Heart right ventricle (tissue), 16 donors: Measurements from ENCODE around the gene ASH1L. TPM values are rescaled to one million over a fixed set of nuclear protein-coding genes. Genes with fewer than 3 reads are reported as not detected.

Experiments
- ATAC-seq, 8 donors: fragments of 200-7000 bp; cut with Tn5 transposase; one replicate each; pipeline ENCODE4 v1.9.1; 2020; ENCODE audit warnings: mild to moderate bottlenecking in 8 of 8, moderate library complexity in 8 of 8, moderate number of reproducible peaks in 1 of 8
- DNase-seq, 2 donors: peaks; one replicate each; pipeline ENCODE4 v3.0.0-alpha.2; 2020
- H3K27ac ChIP-seq, 10 donors: fragments of 200-600 bp; sonication (generic) in 2 of 10; one replicate each; pipeline versions ENCODE4 v1.5.0 to v1.8.0; 2020 to 2022; ENCODE audit warnings: mild to moderate bottlenecking in 3 of 10
- H3K27me3 ChIP-seq, 7 donors: fragments of 200-600 bp; one replicate each; pipeline ENCODE4 v1.8.0; 2021 to 2022; ENCODE audit warnings: mild to moderate bottlenecking in 2 of 7
- H3K36me3 ChIP-seq, 9 donors: fragments of 200-600 bp; sonication (generic) in 1 of 9; one replicate each; pipeline versions ENCODE4 v1.5.0 to v1.8.0; 2020 to 2022; ENCODE audit warnings: mild to moderate bottlenecking in 2 of 9
- H3K4me1 ChIP-seq, 9 donors: fragments of 200-600 bp; sonication (generic) in 1 of 9; one replicate each; pipeline versions ENCODE4 v1.5.0 to v1.8.0; 2020 to 2022; ENCODE audit warnings: mild to moderate bottlenecking in 4 of 9
- H3K4me3 ChIP-seq, 10 donors: fragments of 200-600 bp; sonication (generic) in 2 of 10; one replicate each; pipeline versions ENCODE4 v1.5.0 to v1.8.0; 2020 to 2022; ENCODE audit warnings: mild to moderate bottlenecking in 7 of 10, moderate library complexity in 2 of 10
- H3K9me3 ChIP-seq, 11 donors: fragments of 200-600 bp in 10 of 11; sonication (generic) in 2 of 11; one replicate each; pipeline versions ENCODE4 v1.5.0 to v1.8.0; 2013 to 2022; ENCODE audit warnings: mild to moderate bottlenecking in 2 of 11, control low read depth in 1 of 11, moderate library complexity in 1 of 11
- WGBS, 2 donors: extraction: QIAGEN DNeasy Blood & Tissue Kit; methylation state at CpG; one replicate each; pipeline ENCODE4 v1.1.7; 2013; ENCODE audit warnings: inconsistent platforms in 1 of 2; 5-methylcytosine and 5-hydroxymethylcytosine counted together
- intact Hi-C, 10 donors: fragments of 100-400 bp; cut with DNase I; formaldehyde crosslinking; loops; one replicate each; pipeline versions ENCODE4 v1.11.1 to v1.14.2; 2022
- polyA plus RNA-seq, 2 donors: library from polyadenylated mRNA; stranded (reverse); fragments of 200-250 nt; gene quantifications; one replicate each; pipeline ENCODE4 v1.2.3, GENCODE V29; 2013
- total RNA-seq, 10 donors: library from RNA; stranded (reverse); fragmentation: NEBNext Ultra II Directional in 3 of 10; extraction: Animal tissue kit (Norgen Biotek cat#: 25700) in 3 of 10; gene quantifications; one replicate each; pipeline versions ENCODE4 v1.2.1 to v1.2.4, GENCODE V29; 2021 to 2023
- TF ChIP-seq, protein P1 (sequence below), 9 donors: fragments of 200-600 bp; sonication (generic) in 2 of 9; IDR thresholded peaks; one replicate each; pipeline versions ENCODE4 v1.5.0 to v1.8.0; 2021 to 2022; ENCODE audit warnings: antibody characterized with exemption in 9 of 9, mild to moderate bottlenecking in 5 of 9, moderate library complexity in 1 of 9
- donor health status: Arrhythmogenic right ventricular cardiomyopathy.
- donor health status: ischemic (EF 13 %, LVEDD 7.1; RV severe dilation, severe dysfunction).
- donor health status: healthy with polysubstance abuse.
- donor health status: DM: no; HTN: yes; CAD: no.
- donor health status: DM: no; HTN: no; CAD: no.
- donor health status: ischemic (EF 25% LVEDD 6.9; RV normal size, moderate dysfunction).
- donor health status: ischemic (EF 25% LVEDD 5.7; RV mildly dilated, moderate dysfunction).
- donor health status: healthy.
- donor health status: DM: yes; HTN: yes; CAD: no.
- donor health status: Ischemic cardiomyopathy.
- donor health status: ischemic (EF 35%, LVEDD 5.7; RV mildly dilated, moderate dysfunction).
- donor health status: nonischemic (EF 11% LVEDD 7.7; RV severe dilation, severe dysfunction).
- donor health status: DM: yes; HTN: yes; CAD: no.
- donor health status: PGD.
- donor health status: ischemic (EF 29% LVEDD 5.4; RV normal size, mild dysfunction).
- donor health status: nonischemic (EF 23%, LVEDD 6.1; RV moderate dilation, normal function).

The ASH1L gene
- total and polyA plus RNA-seq, 12 donors, result 5.1 to 56.8 (median 47.3) TPM

DNA sequence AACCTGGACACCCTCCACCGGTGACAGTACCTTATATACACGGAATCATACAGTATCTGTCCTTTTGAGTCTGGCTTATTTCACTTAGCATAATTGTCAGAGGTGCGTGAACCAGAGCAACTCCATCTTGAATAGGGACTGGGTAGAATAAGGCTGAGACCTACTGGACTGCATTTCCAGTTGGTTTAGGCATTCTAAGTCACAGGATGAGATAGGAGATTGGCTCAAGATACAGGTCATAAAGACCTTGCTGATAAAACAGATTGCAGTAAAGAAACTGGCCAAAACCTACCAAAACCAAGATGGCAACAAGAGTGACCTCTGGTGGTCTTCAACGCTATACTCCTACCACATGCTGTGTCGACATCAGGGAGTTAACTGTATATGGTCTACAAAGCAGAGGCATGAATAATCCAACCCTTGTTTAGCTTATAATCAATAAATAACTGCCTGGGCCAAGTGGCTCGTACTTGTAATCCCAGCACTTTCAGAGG, 255.3 kb downstream of the ASH1L start:
- intact Hi-C loops, result loop anchor here in 1 of 10 donors (5.0 kb wide), 1 partner anchor 35 kb away; the partner anchor contains the start of gene CLK2
- Histone ChIP-seq H3K27me3 (no peaks in the 10 kb centered on the region), H3K9me3 (no peaks in the 10 kb centered on the region), H3K36me3 (peaks cover 0 to 24% (median 0%) of the 10 kb centered on the region in 9 donors), H3K27ac (peak overlapping the region in 2 of 10 donors; percentile 91), H3K4me1 (peaks cover 0 to 40% (median 36%) of the 10 kb centered on the region in 9 donors), H3K4me3 (no peak overlapping the region)
- WGBS, 2 donors, result 43 to 54% methylated on average over 6 of the region's 6 CpGs
- TF ChIP-seq, protein P1, sequence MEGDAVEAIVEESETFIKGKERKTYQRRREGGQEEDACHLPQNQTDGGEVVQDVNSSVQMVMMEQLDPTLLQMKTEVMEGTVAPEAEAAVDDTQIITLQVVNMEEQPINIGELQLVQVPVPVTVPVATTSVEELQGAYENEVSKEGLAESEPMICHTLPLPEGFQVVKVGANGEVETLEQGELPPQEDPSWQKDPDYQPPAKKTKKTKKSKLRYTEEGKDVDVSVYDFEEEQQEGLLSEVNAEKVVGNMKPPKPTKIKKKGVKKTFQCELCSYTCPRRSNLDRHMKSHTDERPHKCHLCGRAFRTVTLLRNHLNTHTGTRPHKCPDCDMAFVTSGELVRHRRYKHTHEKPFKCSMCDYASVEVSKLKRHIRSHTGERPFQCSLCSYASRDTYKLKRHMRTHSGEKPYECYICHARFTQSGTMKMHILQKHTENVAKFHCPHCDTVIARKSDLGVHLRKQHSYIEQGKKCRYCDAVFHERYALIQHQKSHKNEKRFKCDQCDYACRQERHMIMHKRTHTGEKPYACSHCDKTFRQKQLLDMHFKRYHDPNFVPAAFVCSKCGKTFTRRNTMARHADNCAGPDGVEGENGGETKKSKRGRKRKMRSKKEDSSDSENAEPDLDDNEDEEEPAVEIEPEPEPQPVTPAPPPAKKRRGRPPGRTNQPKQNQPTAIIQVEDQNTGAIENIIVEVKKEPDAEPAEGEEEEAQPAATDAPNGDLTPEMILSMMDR (IDR thresholded peaks at IDR 0.05), result peak in 8 of 9 donors; percentile 12 to 59 (median 46)
- DNase-seq (no peak), ATAC-seq (no peak)

DNA sequence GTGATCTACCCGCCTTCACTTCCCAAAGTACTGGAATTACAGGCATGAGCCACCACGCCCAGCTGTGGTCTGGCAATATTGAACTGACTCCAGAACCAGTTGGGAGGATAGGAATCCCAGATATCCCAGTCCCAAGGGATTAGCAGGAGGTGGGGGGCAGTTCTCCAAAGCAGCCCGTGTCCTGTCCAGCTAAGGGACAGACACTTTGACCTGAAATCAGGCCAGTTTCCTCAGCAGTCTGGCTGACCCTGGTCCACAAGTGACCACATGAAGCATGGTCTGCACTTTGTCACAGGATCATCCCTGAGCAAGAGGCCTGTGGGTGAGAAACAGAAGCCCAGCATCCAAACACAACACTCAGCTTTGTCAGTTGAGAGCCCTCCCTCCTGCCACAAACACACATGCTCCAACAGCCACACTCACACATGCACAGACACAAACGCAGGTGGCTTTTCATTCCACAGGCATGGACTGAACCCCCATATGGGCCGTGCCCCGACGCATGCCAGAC, 256.7 kb downstream of the ASH1L start:
- WGBS, 2 donors, result 68 to 72% methylated on average over 7 of the region's 7 CpGs
- no peak overlapping the region for H3K4me3 ChIP-seq
- H3K27me3 ChIP-seq, result no peaks in the 10 kb centered on the region
- intact Hi-C loops, result loop anchor here in 1 of 10 donors (5.0 kb wide), 1 partner anchor 34 kb away; the partner anchor contains the start of gene CLK2
- DNase-seq (no peak), ATAC-seq (no peak)
- H3K4me1 ChIP-seq, result peaks cover 0 to 28% (median 27%) of the 10 kb centered on the region in 9 donors
- H3K36me3 ChIP-seq, result peaks cover 0 to 10% (median 0%) of the 10 kb centered on the region in 9 donors
- no peaks in the 10 kb centered on the region for H3K9me3 ChIP-seq
- TF ChIP-seq, protein P1 (IDR thresholded peaks at IDR 0.05), result no peak
- H3K27ac ChIP-seq, result no peak overlapping the region

DNA sequence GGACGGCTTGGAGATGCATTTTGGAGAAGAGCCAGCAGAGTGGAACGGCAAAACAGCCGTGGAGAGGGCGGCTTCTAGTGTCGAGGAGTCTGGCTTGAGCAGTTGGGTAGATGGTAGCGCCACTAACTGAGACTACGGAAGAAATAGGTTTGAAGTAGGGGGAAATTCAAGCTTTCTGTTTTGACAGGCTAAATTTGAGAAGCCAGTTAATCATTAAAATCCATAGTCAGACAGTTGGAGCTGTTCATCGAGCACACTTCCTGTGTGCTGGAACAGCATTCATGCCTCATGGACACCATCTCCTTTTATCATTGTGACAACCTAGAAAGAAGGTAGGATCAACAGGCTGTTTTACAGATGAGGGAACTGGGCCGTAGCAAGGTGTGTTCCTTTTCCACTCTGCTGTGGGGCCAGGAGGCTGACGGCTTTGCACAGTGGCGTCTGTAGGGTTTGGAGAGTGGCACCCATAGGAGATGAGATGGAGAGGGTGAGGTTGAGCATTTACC, 258.0 kb downstream of the ASH1L start:
- WGBS, 2 donors, result 79 to 88% methylated on average over 11 of the region's 11 CpGs
- intact Hi-C loops, result loop anchor here in 1 of 10 donors (5.0 kb wide), 1 partner anchor 32 kb away; the partner anchor contains the start of gene CLK2

DNA sequence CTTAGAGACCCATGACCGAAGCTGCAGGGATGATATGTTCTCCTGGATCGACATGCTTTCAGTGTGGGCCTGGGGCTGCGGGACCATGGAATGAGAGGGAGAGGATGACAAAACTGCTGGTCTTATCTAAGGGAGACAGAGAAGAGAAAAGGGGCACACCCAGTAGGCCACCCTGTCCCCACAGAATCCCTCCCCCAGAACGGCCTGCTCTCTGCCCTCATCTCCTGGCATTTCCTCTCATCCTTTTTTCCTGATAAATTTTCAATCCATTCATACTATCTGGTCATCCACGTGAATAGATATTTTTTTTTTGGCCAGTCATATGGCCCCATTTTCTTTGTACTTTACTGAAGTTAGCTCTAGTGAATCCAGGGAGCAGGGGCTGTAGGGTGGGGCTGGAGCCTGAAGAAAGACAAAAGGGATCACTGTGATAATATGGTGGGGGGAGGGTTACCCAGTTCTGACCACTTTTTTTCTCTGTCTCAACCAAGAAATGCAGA, 261.2 kb downstream of the ASH1L start, which contains the start of gene PKLR:
PKLR (minus strand) TSS at position 97 of the 500 bp plus-strand sequence; CDS start at position 54, 43 bp downstream.
- intact Hi-C loops, result no loop called here
- whole genome bisulfite sequencing, 2 donors, result 79 to 84% methylated on average over 5 of the region's 5 CpGs

More for the DNA sequence above, 258.0 kb downstream of the ASH1L start:
- TF ChIP-seq, protein P1 (IDR thresholded peaks at IDR 0.05), result no peak
- Histone ChIP-seq H3K27ac (no peak overlapping the region), H3K36me3 (no peaks in the 10 kb centered on the region), H3K4me1 (peaks cover 0 to 15% (median 14%) of the 10 kb centered on the region in 9 donors), H3K27me3 (peaks cover 0 to 4% (median 0%) of the 10 kb centered on the region in 7 donors), H3K9me3 (no peaks in the 10 kb centered on the region), H3K4me3 (no peak overlapping the region)
- DNase-seq (no peak), ATAC-seq (no peak)

More for the DNA sequence above, 261.2 kb downstream of the ASH1L start, which contains the start of gene PKLR:
- TF ChIP-seq, protein P1 (IDR thresholded peaks at IDR 0.05), result no peak
- Histone ChIP-seq H3K9me3 (no peaks in the 10 kb centered on the region), H3K27ac (no peak within 1 kb of the TSS), H3K4me1 (no peaks in the 10 kb centered on the region), H3K27me3 (peaks cover 0 to 16% (median 6%) of the 10 kb centered on the region in 7 donors), H3K4me3 (no peak within 1 kb of the TSS), H3K36me3 (no peaks in the 10 kb centered on the region)
- DNase-seq (no peak), ATAC-seq (no peak)
